Fibroblast of lung (primary cell): Measurements from ENCODE around the gene PET117.

Experiments
- CTCF ChIP-seq, 2 donors: IDR thresholded peaks in 1 of 2; conservative IDR thresholded peaks in 1 of 2; 1 replicate in 1 of 2; 2 replicates in 1 of 2; pipeline ENCODE4 v1.5.1; 2011 to 2012; ENCODE audit warnings: low read length in 2 of 2, control low read depth in 1 of 2, inconsistent platforms in 1 of 2, low read depth in 1 of 2, mild to moderate bottlenecking in 1 of 2
- EZH2 ChIP-seq: IDR thresholded peaks from 2 replicates; pipeline ENCODE4 v1.5.1; 2012; ENCODE audit warnings: low read length, control low read depth, mild to moderate bottlenecking; ENCODE audit errors: missing control alignments

- TF ChIP-seq CTCF (conservative IDR thresholded peaks at IDR 0.05 in 1 of 2, IDR thresholded peaks at IDR 0.05 in 1 of 2; ENCODE audit: low read depth in 1 of 2, low read length in 2 of 2) (no peak), EZH2 (no peak)
Measured at GRCh38 chr20:18138266-18138582, 561 bp downstream of the PET117 start.
